ENCODE measurements around the gene PRDX2. TPM values are rescaled to one million over a fixed set of nuclear protein-coding genes. Genes with fewer than 3 reads are reported as not detected.
"Not testable (repeated sequence)": the region's sequence is repeated elsewhere in the genome, so short reads cannot be mapped to it uniquely, and the experiment has no call there.

Gene PRDX2
- total and polyA plus RNA-seq, 5 donors from 2014 or later: 74.0 to 380 (median 338) TPM

DNA sequence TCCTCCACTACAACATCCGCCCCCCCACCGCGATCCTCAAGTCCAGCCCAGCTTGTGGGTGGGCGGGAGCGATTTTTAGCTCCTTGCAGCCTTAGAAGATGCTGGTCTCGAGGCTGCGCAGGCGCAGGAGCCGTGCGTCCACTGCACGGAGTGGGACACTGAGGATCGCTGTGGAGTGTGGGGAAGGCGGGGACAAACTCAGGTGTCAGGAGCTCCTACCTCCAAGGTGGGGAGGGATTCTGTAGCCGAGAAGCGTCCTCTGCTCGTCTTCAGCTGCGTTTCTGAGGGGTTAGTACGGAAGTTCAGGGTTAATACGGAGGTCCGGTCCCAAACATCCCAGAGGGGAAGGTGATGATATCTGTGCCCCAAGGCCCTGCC lies 33.0 kb upstream of the PRDX2 start, which contains the start of gene RTBDN:
TSS of gene RTBDN (minus strand) at position 14 of the 378 bp plus-strand sequence. CDS start 4,600 bp downstream, outside the sequence.
- no peaks in the 10 kb centered on the region for H3K36me3 Mint-ChIP-seq
- H3K27me3 Mint-ChIP-seq: peaks cover 88% of the 10 kb centered on the region
- peaks cover 6 to 43% (median 25%) of the 10 kb centered on the region in 4 donors for H3K4me1 Mint-ChIP-seq
- peak within 1 kb of the TSS; percentile 56 to 74 (median 70) for H3K4me3 Mint-ChIP-seq
- Histone ChIP-seq H3K9me3 (ENCODE audit: control insufficient read depth in 2 of 2, low read length in 2 of 2) (no peaks in the 10 kb centered on the region), H3K27me3 (ENCODE audit: control insufficient read depth, insufficient read depth, low read length) (peaks cover 52% of the 10 kb centered on the region), H3K27ac (ENCODE audit: insufficient read depth, low read length, poor library complexity, severe bottlenecking) (no peak within 1 kb of the TSS), H3K36me3 (ENCODE audit: control insufficient read depth, insufficient read depth, low read length) (no peaks in the 10 kb centered on the region), H3K4me1 (ENCODE audit: control insufficient read depth, insufficient read depth, low read length, poor library complexity, severe bottlenecking) (peaks cover 33% of the 10 kb centered on the region), H3K4me3 (ENCODE audit: low read depth, low read length) (peak within 1 kb of the TSS; percentile 50)
- peak within 1 kb of the TSS in 1 of 3 donors; percentile 9 for H3K27ac Mint-ChIP-seq
- ATAC-seq (ENCODE audit: low read depth in 2 of 2): no peak
- no peak for DNase-seq
- H3K9me3 Mint-ChIP-seq: peaks cover 0 to 14% (median 0%) of the 10 kb centered on the region in 7 donors

GRCh38 chr19:12833738-12834565 lies 32.4 kb upstream of the PRDX2 start:
- Histone ChIP-seq H3K4me1 (ENCODE audit: control insufficient read depth, insufficient read depth, low read length, poor library complexity, severe bottlenecking) (peaks cover 27% of the 10 kb centered on the region), H3K27me3 (ENCODE audit: control insufficient read depth, insufficient read depth, low read length) (peaks cover 50% of the 10 kb centered on the region), H3K27ac (ENCODE audit: insufficient read depth, low read length, poor library complexity, severe bottlenecking) (no peak overlapping the region), H3K36me3 (ENCODE audit: control insufficient read depth, insufficient read depth, low read length) (no peaks in the 10 kb centered on the region), H3K9me3 (ENCODE audit: control insufficient read depth in 2 of 2, low read length in 2 of 2) (no peaks in the 10 kb centered on the region), H3K4me3 (ENCODE audit: low read depth, low read length) (no peak overlapping the region)
- Mint-ChIP-seq H3K36me3 (no peaks in the 10 kb centered on the region), H3K27ac (no peak overlapping the region), H3K4me3 (peak overlapping the region; percentile 35 to 74 (median 70)), H3K4me1 (peaks cover 6 to 37% (median 20%) of the 10 kb centered on the region in 4 donors), H3K27me3 (peaks cover 83% of the 10 kb centered on the region), H3K9me3 (peaks cover 0 to 16% (median 0%) of the 10 kb centered on the region in 7 donors)
- no peak for ATAC-seq (ENCODE audit: low read depth in 2 of 2)
- peak in 1 of 3 donors; percentile 33 for DNase-seq

DNA sequence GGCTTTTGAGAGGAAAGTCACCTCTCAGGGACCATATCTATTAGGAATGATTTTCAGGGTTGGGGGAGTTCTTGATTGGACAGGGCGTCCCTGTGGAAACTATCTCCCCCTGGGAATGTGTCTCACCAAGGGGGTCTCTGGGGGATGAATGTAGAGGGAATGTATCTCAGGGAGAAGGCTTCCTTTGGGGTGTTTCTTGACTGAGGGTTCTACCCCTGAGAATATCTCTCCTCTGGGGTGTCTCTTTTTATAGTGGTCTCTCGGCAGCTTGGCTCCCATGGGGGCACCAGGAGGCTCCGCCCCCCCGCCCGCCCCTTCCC lies 31.8 kb upstream of the PRDX2 start:
- no peak for ATAC-seq (ENCODE audit: low read depth in 2 of 2)
- Mint-ChIP-seq H3K27ac (peak overlapping the region in 1 of 3 donors; percentile 9), H3K9me3 (peaks cover 0 to 16% (median 0%) of the 10 kb centered on the region in 7 donors), H3K4me1 (peaks cover 6 to 35% (median 19%) of the 10 kb centered on the region in 4 donors), H3K36me3 (no peaks in the 10 kb centered on the region), H3K27me3 (peaks cover 83% of the 10 kb centered on the region), H3K4me3 (peak overlapping the region; percentile 62 to 82 (median 70))
- Histone ChIP-seq H3K27me3 (ENCODE audit: control insufficient read depth, insufficient read depth, low read length) (peaks cover 54% of the 10 kb centered on the region), H3K4me1 (ENCODE audit: control insufficient read depth, insufficient read depth, low read length, poor library complexity, severe bottlenecking) (peaks cover 21% of the 10 kb centered on the region), H3K9me3 (ENCODE audit: control insufficient read depth in 2 of 2, low read length in 2 of 2) (no peaks in the 10 kb centered on the region), H3K27ac (ENCODE audit: insufficient read depth, low read length, poor library complexity, severe bottlenecking) (no peak overlapping the region), H3K4me3 (ENCODE audit: low read depth, low read length) (peak overlapping the region; percentile 50), H3K36me3 (ENCODE audit: control insufficient read depth, insufficient read depth, low read length) (no peaks in the 10 kb centered on the region)
- DNase-seq: no peak

GRCh38 chr19:12828494-12828893 lies 26.9 kb upstream of the PRDX2 start:
- H3K27me3 ChIP-seq (ENCODE audit: control insufficient read depth, insufficient read depth, low read length): peaks cover 34% of the 10 kb centered on the region
- peaks cover 52% of the 10 kb centered on the region for H3K27me3 Mint-ChIP-seq
- peak in 1 of 3 donors; percentile 58 for DNase-seq
- no peaks in the 10 kb centered on the region for H3K36me3 Mint-ChIP-seq
- no peaks in the 10 kb centered on the region for H3K9me3 ChIP-seq (ENCODE audit: control insufficient read depth in 2 of 2, low read length in 2 of 2)
- H3K4me3 Mint-ChIP-seq: no peak overlapping the region
- ATAC-seq (ENCODE audit: low read depth in 2 of 2): no peak
- peaks cover 6 to 20% (median 14%) of the 10 kb centered on the region in 4 donors for H3K4me1 Mint-ChIP-seq
- H3K27ac ChIP-seq (ENCODE audit: insufficient read depth, low read length, poor library complexity, severe bottlenecking): no peak overlapping the region
- peaks cover 12% of the 10 kb centered on the region for H3K4me1 ChIP-seq (ENCODE audit: control insufficient read depth, insufficient read depth, low read length, poor library complexity, severe bottlenecking)
- H3K27ac Mint-ChIP-seq: no peak overlapping the region
- no peak overlapping the region for H3K4me3 ChIP-seq (ENCODE audit: low read depth, low read length)
- peaks cover 0 to 11% (median 0%) of the 10 kb centered on the region in 7 donors for H3K9me3 Mint-ChIP-seq
- H3K36me3 ChIP-seq (ENCODE audit: control insufficient read depth, insufficient read depth, low read length): no peaks in the 10 kb centered on the region

DNA sequence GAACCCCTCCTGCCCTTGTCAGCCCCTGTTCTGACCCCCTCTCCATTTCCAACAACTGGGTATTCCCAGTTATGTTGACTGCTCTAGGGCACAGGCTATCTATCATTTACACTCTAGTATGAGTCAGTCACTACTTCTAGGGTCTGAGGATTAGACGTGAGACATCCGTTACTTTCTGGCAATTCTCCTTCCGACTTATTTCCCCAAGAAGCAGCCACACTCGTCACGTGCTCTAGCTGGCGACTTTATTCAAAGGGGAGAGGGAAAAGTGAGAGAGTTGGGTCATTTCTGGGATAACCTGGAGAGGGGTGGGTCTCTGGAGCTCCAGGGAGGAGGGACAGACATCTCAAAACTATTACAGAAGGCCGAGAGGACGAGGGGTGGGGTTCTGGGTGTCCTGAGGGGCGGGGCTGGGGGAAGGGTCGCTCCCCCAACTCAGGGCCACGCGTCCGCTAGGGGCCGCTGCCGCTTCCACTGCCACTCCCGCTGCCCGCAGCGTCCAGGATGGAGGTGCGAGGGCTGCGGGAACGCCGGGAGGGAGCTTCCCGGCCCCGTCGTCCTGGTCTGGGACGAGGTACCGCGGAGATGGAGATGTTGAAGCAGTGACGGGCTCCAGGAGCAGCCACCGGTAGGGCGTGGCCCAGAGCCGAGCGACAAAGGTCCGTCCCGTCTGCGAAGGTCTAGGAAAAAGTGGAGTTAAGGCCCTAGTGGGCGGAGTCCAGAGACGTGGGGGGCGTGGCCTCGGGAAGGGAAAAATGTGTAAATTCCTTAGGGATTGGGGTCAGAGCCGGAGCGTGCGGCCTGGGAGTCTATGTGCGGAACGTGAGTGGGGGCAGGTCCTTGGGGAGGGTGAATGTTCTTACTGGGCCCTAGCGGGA lies 23.9 kb upstream of the PRDX2 start:
- no peak overlapping the region for H3K27ac Mint-ChIP-seq
- peak in 1 of 3 donors; percentile 28 for DNase-seq

DNA sequence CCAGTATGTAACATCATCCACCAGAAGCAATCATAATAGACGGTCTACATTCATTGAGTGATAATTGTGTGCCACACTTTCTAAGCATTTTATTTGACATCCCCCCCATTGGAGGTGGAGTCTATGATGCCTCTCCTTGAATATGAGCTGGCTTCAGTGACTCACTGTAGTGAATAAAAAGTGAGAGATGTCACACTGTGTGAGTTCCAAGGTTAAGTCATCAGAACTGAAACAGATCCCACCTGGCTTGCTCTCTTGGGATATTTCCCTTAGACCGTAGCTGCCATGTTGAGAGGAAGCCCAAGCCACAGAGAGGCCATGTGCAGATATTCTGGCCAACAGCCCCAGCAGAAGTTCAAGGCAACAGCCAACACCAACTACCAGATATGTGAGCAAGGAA lies 20.2 kb upstream of the PRDX2 start:
- H3K27ac Mint-ChIP-seq: no peak overlapping the region

More for the DNA sequence above, 23.9 kb upstream of the PRDX2 start:
- Histone ChIP-seq H3K36me3 (ENCODE audit: control insufficient read depth, insufficient read depth, low read length) (no peaks in the 10 kb centered on the region), H3K4me1 (ENCODE audit: control insufficient read depth, insufficient read depth, low read length, poor library complexity, severe bottlenecking) (peaks cover 6% of the 10 kb centered on the region), H3K27me3 (ENCODE audit: control insufficient read depth, insufficient read depth, low read length) (peaks cover 8% of the 10 kb centered on the region), H3K27ac (ENCODE audit: insufficient read depth, low read length, poor library complexity, severe bottlenecking) (no peak overlapping the region), H3K9me3 (ENCODE audit: control insufficient read depth in 2 of 2, low read length in 2 of 2) (no peaks in the 10 kb centered on the region), H3K4me3 (ENCODE audit: low read depth, low read length) (no peak overlapping the region)
- no peak for ATAC-seq (ENCODE audit: low read depth in 2 of 2)
- H3K27me3 Mint-ChIP-seq: peaks cover 27% of the 10 kb centered on the region
- peaks cover 0 to 8% (median 1%) of the 10 kb centered on the region in 4 donors for H3K4me1 Mint-ChIP-seq
- peak overlapping the region in 1 of 4 donors; percentile 17 for H3K4me3 Mint-ChIP-seq
- no peaks in the 10 kb centered on the region for H3K36me3 Mint-ChIP-seq
- peaks cover 0 to 5% (median 0%) of the 10 kb centered on the region in 7 donors for H3K9me3 Mint-ChIP-seq

DNA sequence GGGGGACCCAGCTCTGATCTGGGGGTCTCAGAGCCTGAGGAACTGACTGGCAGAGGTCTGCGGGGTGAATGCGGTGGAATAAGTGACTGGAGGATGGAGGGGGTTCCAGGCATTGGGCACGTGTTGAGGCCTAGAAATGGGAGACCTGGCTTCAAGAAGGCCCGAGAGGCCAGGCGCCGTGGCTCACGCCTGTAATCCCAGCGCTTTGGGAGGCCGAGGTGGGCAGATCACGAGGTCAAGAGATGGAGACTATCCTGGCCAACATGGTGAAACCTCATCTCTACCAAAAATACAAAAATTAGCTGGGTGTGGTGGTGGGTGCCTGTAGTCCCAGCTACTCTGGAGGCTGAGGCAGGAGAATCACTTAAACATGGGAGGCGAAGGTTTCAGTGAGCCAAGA lies 16.2 kb upstream of the PRDX2 start:
- not testable (repeated sequence) for ATAC-seq (ENCODE audit: low read depth in 2 of 2)

More for the DNA sequence above, 20.2 kb upstream of the PRDX2 start:
- Histone ChIP-seq H3K4me3 (ENCODE audit: low read depth, low read length) (no peak overlapping the region), H3K27me3 (ENCODE audit: control insufficient read depth, insufficient read depth, low read length) (no peaks in the 10 kb centered on the region), H3K27ac (ENCODE audit: insufficient read depth, low read length, poor library complexity, severe bottlenecking) (no peak overlapping the region), H3K36me3 (ENCODE audit: control insufficient read depth, insufficient read depth, low read length) (no peaks in the 10 kb centered on the region), H3K4me1 (ENCODE audit: control insufficient read depth, insufficient read depth, low read length, poor library complexity, severe bottlenecking) (peaks cover 6% of the 10 kb centered on the region), H3K9me3 (ENCODE audit: control insufficient read depth in 2 of 2, low read length in 2 of 2) (no peaks in the 10 kb centered on the region)
- Mint-ChIP-seq H3K36me3 (peaks cover 4% of the 10 kb centered on the region), H3K4me1 (peaks cover 0 to 8% (median 1%) of the 10 kb centered on the region in 4 donors), H3K27me3 (peaks cover 12% of the 10 kb centered on the region), H3K9me3 (no peaks in the 10 kb centered on the region), H3K4me3 (no peak overlapping the region)
- no peak for ATAC-seq (ENCODE audit: low read depth in 2 of 2)
- DNase-seq: no peak

More for the DNA sequence above, 16.2 kb upstream of the PRDX2 start:
- not testable (repeated sequence) for H3K9me3 ChIP-seq (ENCODE audit: control insufficient read depth in 2 of 2, low read length in 2 of 2); H3K4me3 Mint-ChIP-seq; H3K36me3 ChIP-seq (ENCODE audit: control insufficient read depth, insufficient read depth, low read length); H3K4me1 ChIP-seq (ENCODE audit: control insufficient read depth, insufficient read depth, low read length, poor library complexity, severe bottlenecking); H3K4me3 ChIP-seq (ENCODE audit: low read depth, low read length); H3K27ac ChIP-seq (ENCODE audit: insufficient read depth, low read length, poor library complexity, severe bottlenecking); H3K27me3 ChIP-seq (ENCODE audit: control insufficient read depth, insufficient read depth, low read length); H3K27ac Mint-ChIP-seq; H3K9me3 Mint-ChIP-seq; DNase-seq; H3K4me1 Mint-ChIP-seq; H3K27me3 Mint-ChIP-seq
- peaks cover 11% of the 10 kb centered on the region for H3K36me3 Mint-ChIP-seq
